Muscle of back (tissue), 11 donors: Measurements from ENCODE around the gene KLHL41. TPM values are rescaled to one million over a fixed set of nuclear protein-coding genes. Genes with fewer than 3 reads are reported as not detected.
A peak's percentile ranks its signal among the peaks of the same experiment; 100 is the strongest.
"Not testable (repeated sequence)": the region's sequence is repeated elsewhere in the genome, so short reads cannot be mapped to it uniquely, and the experiment has no call there.

Experiments
- DNase-seq, 3 donors: peaks; one replicate each; pipeline versions ENCODE4 v3.0.0 to v3.0.0-alpha.2; 2013
- polyA plus RNA-seq, 10 donors: library from polyadenylated mRNA; unstranded; fragments of 120-200 nt; gene quantifications; one replicate each; pipeline ENCODE4 v1.2.1, GENCODE V29; 2013; ENCODE audit not compliant: insufficient read length in 10 of 10

KLHL41 gene
- polyA plus RNA-seq, 10 donors = 1,958 to 4,577 (median 3,328) TPM

GRCh38 chr2:169495310-169495928, 14.1 kb upstream of the KLHL41 start:
- DNase-seq = no peak

GRCh38 chr2:169504651-169505050, 4.9 kb upstream of the KLHL41 start:
- no peak for DNase-seq

GRCh38 chr2:169507698-169508097, 1.8 kb upstream of the KLHL41 start:
- peak in 1 of 3 donors; percentile 36 for DNase-seq

- no peak for DNase-seq
Observed at GRCh38 chr2:169509955-169510354, 453 bp downstream of the KLHL41 start.

GRCh38 chr2:169510496-169510895, 994 bp downstream of the KLHL41 start:
- DNase-seq = no peak

- DNase-seq = no peak
Observed at GRCh38 chr2:169511818-169512217, 2.3 kb downstream of the KLHL41 start.

GRCh38 chr2:169512525-169512924, 3.0 kb downstream of the KLHL41 start:
- no peak for DNase-seq

GRCh38 chr2:169513094-169513493, 3.6 kb downstream of the KLHL41 start:
- no peak for DNase-seq

GRCh38 chr2:169513926-169514325, 4.4 kb downstream of the KLHL41 start:
- DNase-seq = peak; percentile 59 to 72 (median 70)

GRCh38 chr2:169514758-169515157, 5.3 kb downstream of the KLHL41 start:
- not testable (repeated sequence) for DNase-seq

GRCh38 chr2:169516488-169516995, 7.0 kb downstream of the KLHL41 start:
- not testable (repeated sequence) for DNase-seq

- no peak for DNase-seq
Observed at GRCh38 chr2:169520896-169521295, 11.4 kb downstream of the KLHL41 start.

GRCh38 chr2:169523681-169524080, 14.2 kb downstream of the KLHL41 start:
- DNase-seq = no peak

- DNase-seq = no peak
Observed at GRCh38 chr2:169525434-169525833, 15.9 kb downstream of the KLHL41 start.

- no peak for DNase-seq
Observed at GRCh38 chr2:169526451-169526850, 16.9 kb downstream of the KLHL41 start.

GRCh38 chr2:169528271-169528701, 18.8 kb downstream of the KLHL41 start:
- peak in 2 of 3 donors; percentile 55 to 66 for DNase-seq

GRCh38 chr2:169539460-169539859, 30.0 kb downstream of the KLHL41 start:
- not testable (repeated sequence) for DNase-seq

- no peak for DNase-seq
Observed at GRCh38 chr2:169540146-169540545, 30.6 kb downstream of the KLHL41 start.

GRCh38 chr2:169542433-169542832, 32.9 kb downstream of the KLHL41 start:
- no peak for DNase-seq

- DNase-seq = no peak
Observed at GRCh38 chr2:169546756-169547155, 37.3 kb downstream of the KLHL41 start.

GRCh38 chr2:169561364-169561763, 51.9 kb downstream of the KLHL41 start:
- DNase-seq = peak in 1 of 3 donors; percentile 31

- not testable (repeated sequence) for DNase-seq
Observed at GRCh38 chr2:169562084-169562483, 52.6 kb downstream of the KLHL41 start.

- DNase-seq = peak in 1 of 3 donors; percentile 23
Observed at GRCh38 chr2:169562519-169562918, 53.0 kb downstream of the KLHL41 start.

- DNase-seq = no peak
Observed at GRCh38 chr2:169565686-169566085, 56.2 kb downstream of the KLHL41 start.
